IPS-18a (cell line): Measurements from ENCODE around the gene PLEKHA7.
"Not testable (repeated sequence)": the region's sequence is repeated elsewhere in the genome, so short reads cannot be mapped to it uniquely, and the experiment has no call there.

ENCODE experiments used
- H3K27ac ChIP-seq: one replicate; pipeline ENCODE4 v1.5.1; 2013; ENCODE audit warnings: low read length
- H3K27me3 ChIP-seq: one replicate; pipeline ENCODE4 v1.6.1; 2013; ENCODE audit warnings: mild to moderate bottlenecking, low read length; ENCODE audit not compliant: control insufficient read depth, insufficient read depth
- H3K36me3 ChIP-seq: one replicate; pipeline ENCODE4 v1.6.1; 2013; ENCODE audit warnings: low read depth, low read length; ENCODE audit not compliant: control insufficient read depth
- H3K4me1 ChIP-seq: one replicate; pipeline ENCODE4 v1.6.1; 2013; ENCODE audit warnings: low read depth, low read length; ENCODE audit not compliant: control insufficient read depth
- H3K4me3 ChIP-seq: one replicate; pipeline ENCODE4 v1.5.1; 2013; ENCODE audit warnings: low read length
- H3K9ac ChIP-seq: one replicate; pipeline ENCODE4 v1.6.1; 2013; ENCODE audit warnings: mild to moderate bottlenecking, low read length, moderate library complexity
- H3K9me3 ChIP-seq: one replicate; pipeline ENCODE4 v1.6.1; 2013; ENCODE audit warnings: low read depth, low read length; ENCODE audit not compliant: control insufficient read depth

The PLEKHA7 gene

GRCh38 chr11:16867097-16867496 lies 147.1 kb downstream of the PLEKHA7 start:
- H3K27ac ChIP-seq: no peak overlapping the region

GRCh38 chr11:16864428-16864827 lies 149.8 kb downstream of the PLEKHA7 start:
- H3K36me3 ChIP-seq, H3K4me1 ChIP-seq, H3K4me3 ChIP-seq, H3K9ac ChIP-seq, H3K27ac ChIP-seq, H3K27me3 ChIP-seq, H3K9me3 ChIP-seq: not testable (repeated sequence)

More at GRCh38 chr11:16867097-16867496, 147.1 kb downstream of the PLEKHA7 start:
- Histone ChIP-seq H3K4me1 (no peaks in the 10 kb centered on the region), H3K9ac (no peak overlapping the region), H3K36me3 (no peaks in the 10 kb centered on the region), H3K27me3 (no peaks in the 10 kb centered on the region), H3K4me3 (no peak overlapping the region), H3K9me3 (no peaks in the 10 kb centered on the region)

- no peak overlapping the region for H3K4me3 ChIP-seq
- H3K9ac ChIP-seq: no peak overlapping the region
- H3K27ac ChIP-seq: no peak overlapping the region
- H3K27me3 ChIP-seq: no peaks in the 10 kb centered on the region
- H3K36me3 ChIP-seq: no peaks in the 10 kb centered on the region
- H3K9me3 ChIP-seq: no peaks in the 10 kb centered on the region
- H3K4me1 ChIP-seq: no peaks in the 10 kb centered on the region
Observed at GRCh38 chr11:16863389-16863788, 150.8 kb downstream of the PLEKHA7 start.

- Histone ChIP-seq H3K9ac (no peak overlapping the region), H3K9me3 (no peaks in the 10 kb centered on the region), H3K27me3 (no peaks in the 10 kb centered on the region), H3K4me1 (no peaks in the 10 kb centered on the region), H3K36me3 (no peaks in the 10 kb centered on the region), H3K4me3 (no peak overlapping the region), H3K27ac (no peak overlapping the region)
Observed at GRCh38 chr11:16862726-16863125, 151.5 kb downstream of the PLEKHA7 start.

- Histone ChIP-seq H3K4me1 (no peaks in the 10 kb centered on the region), H3K9me3 (no peaks in the 10 kb centered on the region)
Observed at GRCh38 chr11:16861862-16862261, 152.4 kb downstream of the PLEKHA7 start.

GRCh38 chr11:16860617-16861016 lies 153.6 kb downstream of the PLEKHA7 start:
- Histone ChIP-seq H3K4me3 (no peak overlapping the region), H3K9ac (no peak overlapping the region), H3K9me3 (no peaks in the 10 kb centered on the region), H3K36me3 (no peaks in the 10 kb centered on the region), H3K27me3 (no peaks in the 10 kb centered on the region), H3K27ac (no peak overlapping the region), H3K4me1 (no peaks in the 10 kb centered on the region)

More at GRCh38 chr11:16861862-16862261, 152.4 kb downstream of the PLEKHA7 start:
- no peak overlapping the region for H3K4me3 ChIP-seq
- no peaks in the 10 kb centered on the region for H3K36me3 ChIP-seq
- H3K9ac ChIP-seq: no peak overlapping the region
- no peak overlapping the region for H3K27ac ChIP-seq
- H3K27me3 ChIP-seq: no peaks in the 10 kb centered on the region

GRCh38 chr11:16859651-16860050 lies 154.6 kb downstream of the PLEKHA7 start:
- H3K27ac ChIP-seq: no peak overlapping the region
- H3K4me3 ChIP-seq: no peak overlapping the region
- no peaks in the 10 kb centered on the region for H3K27me3 ChIP-seq
- H3K36me3 ChIP-seq: no peaks in the 10 kb centered on the region
- no peak overlapping the region for H3K9ac ChIP-seq
- no peaks in the 10 kb centered on the region for H3K4me1 ChIP-seq
- no peaks in the 10 kb centered on the region for H3K9me3 ChIP-seq

- H3K9ac ChIP-seq: no peak overlapping the region
- H3K4me1 ChIP-seq: no peaks in the 10 kb centered on the region
- H3K36me3 ChIP-seq: no peaks in the 10 kb centered on the region
- no peaks in the 10 kb centered on the region for H3K27me3 ChIP-seq
- H3K4me3 ChIP-seq: no peak overlapping the region
- H3K27ac ChIP-seq: no peak overlapping the region
- no peaks in the 10 kb centered on the region for H3K9me3 ChIP-seq
Observed at GRCh38 chr11:16857186-16857585, 157.0 kb downstream of the PLEKHA7 start.

- no peak overlapping the region for H3K27ac ChIP-seq
- no peak overlapping the region for H3K9ac ChIP-seq
- no peak overlapping the region for H3K4me3 ChIP-seq
- H3K36me3 ChIP-seq: no peaks in the 10 kb centered on the region
- H3K27me3 ChIP-seq: no peaks in the 10 kb centered on the region
- no peaks in the 10 kb centered on the region for H3K4me1 ChIP-seq
- H3K9me3 ChIP-seq: no peaks in the 10 kb centered on the region
Observed at GRCh38 chr11:16856022-16856471, 158.2 kb downstream of the PLEKHA7 start.

- H3K27me3 ChIP-seq: no peaks in the 10 kb centered on the region
- no peaks in the 10 kb centered on the region for H3K36me3 ChIP-seq
- H3K9ac ChIP-seq: no peak overlapping the region
- no peak overlapping the region for H3K27ac ChIP-seq
- no peaks in the 10 kb centered on the region for H3K9me3 ChIP-seq
- H3K4me1 ChIP-seq: no peaks in the 10 kb centered on the region
- H3K4me3 ChIP-seq: no peak overlapping the region
Observed at GRCh38 chr11:16854979-16855378, 159.2 kb downstream of the PLEKHA7 start.

GRCh38 chr11:16853859-16854258 lies 160.4 kb downstream of the PLEKHA7 start:
- no peaks in the 10 kb centered on the region for H3K9me3 ChIP-seq
- H3K4me1 ChIP-seq: no peaks in the 10 kb centered on the region
- H3K9ac ChIP-seq: no peak overlapping the region
- H3K4me3 ChIP-seq: no peak overlapping the region
- no peaks in the 10 kb centered on the region for H3K27me3 ChIP-seq
- no peak overlapping the region for H3K27ac ChIP-seq
- no peaks in the 10 kb centered on the region for H3K36me3 ChIP-seq

GRCh38 chr11:16853266-16853665 lies 160.9 kb downstream of the PLEKHA7 start:
- Histone ChIP-seq H3K27ac (no peak overlapping the region), H3K9me3 (no peaks in the 10 kb centered on the region), H3K9ac (no peak overlapping the region), H3K27me3 (no peaks in the 10 kb centered on the region), H3K4me1 (no peaks in the 10 kb centered on the region), H3K4me3 (no peak overlapping the region), H3K36me3 (no peaks in the 10 kb centered on the region)
